Left forelimb (tissue), 1 donor: Measurements from ENCODE around the gene ROR2.

Source experiments
- DNase-seq: peaks from one replicate; pipeline ENCODE4 v3.0.0-alpha.2; 2018; ENCODE audit warnings: low spot score

Gene ROR2

DNA sequence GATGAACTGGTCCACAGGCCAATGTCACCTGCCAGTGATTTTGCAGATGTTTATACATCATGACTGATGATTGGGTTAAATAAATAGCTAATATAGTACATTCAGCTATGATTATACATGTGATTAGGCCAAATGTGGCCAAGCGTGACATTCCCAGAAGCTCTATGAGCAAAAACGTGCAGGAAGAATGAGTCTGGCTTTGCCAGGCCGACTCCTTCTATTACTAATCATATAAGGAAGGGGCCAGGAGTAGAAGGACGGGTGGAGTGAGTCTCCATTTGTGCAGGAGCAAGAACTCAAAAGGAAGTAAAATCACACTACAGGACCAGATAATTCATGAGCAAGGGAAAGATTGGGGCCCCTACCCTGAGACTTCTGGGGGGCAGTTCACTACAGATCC is 178.2 kb downstream of the ROR2 start:
- no peak for DNase-seq

GRCh38 chr9:91771027-91771426 is 179.0 kb downstream of the ROR2 start:
- DNase-seq = no peak

DNA sequence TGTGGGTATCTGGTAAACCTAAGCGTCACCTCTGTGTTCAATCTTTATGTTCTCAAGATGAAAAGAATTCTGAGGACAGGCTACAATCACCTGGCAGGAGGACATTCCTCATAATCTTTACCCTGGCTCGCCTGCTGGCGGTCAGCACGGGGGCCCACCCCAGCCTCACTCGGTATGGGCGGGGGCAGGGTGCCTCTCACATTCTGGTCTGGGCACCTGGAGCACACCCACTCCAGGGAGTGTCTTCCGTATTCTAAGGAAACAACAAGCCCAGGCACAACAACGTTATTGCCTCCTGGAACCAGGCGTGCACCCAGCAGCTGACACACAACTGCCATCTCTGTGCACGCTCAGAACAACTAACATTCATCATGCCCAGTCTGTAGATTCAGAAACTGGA is 179.8 kb downstream of the ROR2 start:
- no peak for DNase-seq

DNA sequence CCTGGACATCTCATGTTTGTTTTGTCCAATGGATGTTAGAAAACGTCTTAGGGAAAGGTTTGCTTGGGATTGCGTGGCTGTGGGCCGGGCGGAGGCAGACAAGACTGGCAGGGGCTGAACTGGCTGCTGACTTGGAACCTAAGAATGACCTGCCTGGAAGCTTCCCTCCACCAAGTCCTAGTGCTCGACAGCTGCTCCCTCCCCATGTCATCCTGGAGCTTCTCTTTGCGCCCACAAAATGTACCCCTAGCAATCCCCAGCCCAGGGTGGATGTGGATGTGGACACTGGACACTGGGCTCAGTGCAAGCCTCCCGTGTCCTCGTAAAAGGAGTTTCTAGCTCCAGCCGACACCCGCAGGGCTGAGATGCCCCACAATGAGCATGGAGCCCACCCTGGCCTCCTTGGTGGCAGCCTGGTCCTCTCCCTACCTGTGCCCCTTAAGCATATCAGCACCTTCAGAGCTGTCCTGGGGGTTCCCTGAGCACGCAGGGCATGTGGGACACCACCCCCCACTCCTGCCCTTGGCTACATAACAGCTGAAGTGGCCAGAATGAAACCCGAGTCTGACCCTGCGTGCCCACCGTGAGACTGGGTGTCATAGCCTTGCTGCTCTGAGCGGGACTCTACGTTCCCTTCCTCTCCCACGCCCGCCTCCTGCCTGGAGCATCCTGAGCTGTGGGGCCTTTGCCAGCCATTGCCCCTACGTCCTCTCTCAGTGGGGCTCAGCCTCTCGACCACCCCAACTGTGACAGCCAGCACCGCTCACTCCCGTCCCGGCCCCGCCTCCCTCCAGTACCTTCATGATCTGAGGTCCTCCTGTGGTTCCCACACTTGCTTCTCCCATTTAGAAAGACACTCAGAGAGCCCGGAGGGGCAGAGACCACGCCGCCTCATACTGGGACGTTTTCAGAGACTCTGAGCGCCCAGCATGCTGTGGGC is 180.8 kb downstream of the ROR2 start:
- no peak for DNase-seq

GRCh38 chr9:91768507-91768906 is 181.5 kb downstream of the ROR2 start:
- no peak for DNase-seq

- peak; percentile 51 for DNase-seq
These were observed 183.5 kb downstream of the ROR2 start for GRCh38 chr9:91766315-91767069.

DNA sequence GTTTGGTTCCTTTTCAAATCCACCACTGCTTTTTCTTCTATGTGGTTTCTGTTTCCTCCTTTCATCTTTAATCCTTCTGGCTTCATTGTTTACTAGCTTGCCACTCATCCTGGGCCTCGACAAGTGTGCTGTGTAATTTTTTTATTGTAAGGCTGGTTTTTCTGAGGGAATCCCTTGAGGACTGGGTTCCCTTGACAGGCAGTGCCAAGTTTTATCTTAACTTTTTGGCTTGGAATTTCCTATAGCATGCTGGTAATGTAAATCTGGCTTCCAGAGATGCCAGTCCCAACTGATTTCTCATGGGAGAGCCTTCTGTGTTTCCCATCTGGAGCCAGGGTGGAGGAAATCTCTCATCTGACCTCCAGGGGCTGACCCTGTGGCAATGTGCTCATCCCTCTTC is 184.7 kb downstream of the ROR2 start:
- DNase-seq = no peak

DNA sequence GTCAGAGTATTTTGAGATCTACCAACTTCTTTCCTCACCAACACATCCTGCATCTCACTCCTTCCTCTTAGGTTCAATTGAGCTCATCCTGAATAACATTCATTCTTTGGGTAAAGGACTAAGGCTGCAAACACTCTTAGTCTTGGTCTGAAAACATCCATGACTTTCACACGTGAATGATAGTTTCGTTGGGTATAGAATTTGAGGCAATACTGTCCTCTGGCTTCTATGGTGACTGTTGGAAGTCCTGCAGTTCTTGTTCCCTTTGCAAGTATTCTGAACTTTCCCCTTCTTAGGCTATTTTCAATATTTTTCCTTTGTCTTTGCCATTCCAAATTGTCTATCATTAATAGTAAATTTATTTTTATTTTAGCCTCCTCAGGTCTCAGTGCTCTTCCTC is 185.4 kb downstream of the ROR2 start:
- DNase-seq = no peak

- no peak for DNase-seq
These were observed 188.7 kb downstream of the ROR2 start for GRCh38 chr9:91761362-91761761.

GRCh38 chr9:91760906-91761305 is 189.1 kb downstream of the ROR2 start:
- DNase-seq = peak; percentile 15

DNA sequence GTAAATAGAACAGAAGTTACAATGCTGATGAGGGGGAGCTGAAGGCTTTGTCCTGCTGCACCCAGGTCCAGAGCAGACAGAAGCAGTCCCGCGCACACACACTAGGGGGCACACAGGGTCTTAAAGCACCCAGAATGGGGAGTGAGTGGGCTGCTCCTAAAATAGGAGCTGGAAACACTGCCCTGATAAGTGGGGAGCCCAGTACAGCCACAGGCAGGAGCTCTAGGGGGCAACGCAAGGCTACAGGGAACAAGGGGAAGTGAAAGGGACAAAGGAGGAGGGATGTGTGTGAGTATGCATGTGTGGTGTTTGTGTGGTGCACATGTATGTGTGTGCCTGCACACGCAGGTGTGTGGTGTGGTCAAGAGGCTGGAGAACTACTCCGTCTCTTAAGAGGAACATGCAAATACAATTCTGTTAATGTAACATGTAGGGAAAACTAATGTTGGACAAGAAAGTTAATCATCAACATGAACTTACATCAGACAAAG is 191.5 kb downstream of the ROR2 start:
- peak; percentile 63 for DNase-seq

GRCh38 chr9:91757782-91758181 is 192.2 kb downstream of the ROR2 start:
- peak; percentile 53 for DNase-seq

- peak; percentile 60 for DNase-seq
These were observed 193.6 kb downstream of the ROR2 start for GRCh38 chr9:91756510-91756780.

- DNase-seq = peak; percentile 62
These were observed 194.1 kb downstream of the ROR2 start for GRCh38 chr9:91755761-91756509.

DNA sequence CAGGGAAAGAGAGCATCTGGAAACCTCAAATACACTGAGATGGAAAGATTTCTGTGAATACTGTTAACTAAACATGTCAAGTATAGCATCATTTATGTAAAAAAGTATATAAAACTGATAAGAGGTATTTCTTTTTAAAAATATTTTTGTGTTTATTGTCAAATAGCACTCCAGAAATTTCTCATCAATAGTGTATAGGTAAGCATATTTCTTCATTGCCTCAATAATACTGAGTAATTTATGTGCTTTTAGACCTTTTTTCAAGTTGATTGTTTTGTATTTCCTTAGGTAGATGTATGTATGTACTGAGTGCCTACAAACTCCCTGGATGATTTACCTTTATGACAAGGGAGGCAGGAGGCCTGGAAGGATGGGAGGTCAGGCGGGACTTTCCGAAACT is 196.3 kb downstream of the ROR2 start:
- DNase-seq = no peak

DNA sequence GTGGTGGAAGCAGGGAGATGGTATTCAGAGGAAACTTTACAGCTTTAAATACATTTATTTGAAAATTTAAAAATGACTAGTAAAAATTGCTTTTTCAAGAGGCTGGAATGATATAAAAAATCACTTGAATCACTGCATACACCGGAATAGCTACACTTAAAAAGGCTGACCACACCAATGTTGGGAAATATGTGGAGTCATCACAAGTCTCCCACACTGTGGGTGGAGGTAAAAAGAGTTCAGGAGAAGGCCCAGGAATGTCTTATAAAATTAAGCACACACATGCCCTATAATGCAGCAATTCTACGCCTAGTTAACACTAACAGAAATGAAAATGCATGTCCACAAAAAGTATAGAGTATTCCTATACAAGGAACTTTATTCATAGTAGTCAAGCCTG is 198.1 kb downstream of the ROR2 start:
- no peak for DNase-seq

GRCh38 chr9:91750343-91750742 is 199.7 kb downstream of the ROR2 start:
- DNase-seq = peak; percentile 17

GRCh38 chr9:91746904-91747303 is 203.1 kb downstream of the ROR2 start:
- DNase-seq = peak; percentile 31

GRCh38 chr9:91746357-91746756 is 203.7 kb downstream of the ROR2 start:
- peak; percentile 61 for DNase-seq

DNA sequence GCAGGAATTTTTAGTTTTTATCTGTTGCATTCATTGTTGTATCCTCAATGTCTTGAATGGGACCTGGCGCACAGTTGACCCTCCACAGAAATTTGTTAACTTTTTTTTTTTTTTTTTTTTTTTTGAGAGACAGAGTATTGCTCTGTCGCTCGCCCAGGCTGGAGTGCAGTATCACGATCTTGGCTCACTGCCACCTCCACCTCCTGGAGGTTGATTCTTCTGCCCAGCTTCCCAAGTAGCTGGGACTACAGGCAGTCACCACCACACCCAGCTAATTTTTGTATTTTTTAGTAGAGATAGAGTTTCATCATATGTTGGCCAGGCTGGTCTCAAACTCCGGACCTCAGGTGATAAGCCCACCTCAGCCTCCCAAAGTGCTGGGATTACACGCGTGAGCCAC is 205.9 kb downstream of the ROR2 start:
- no peak for DNase-seq

DNA sequence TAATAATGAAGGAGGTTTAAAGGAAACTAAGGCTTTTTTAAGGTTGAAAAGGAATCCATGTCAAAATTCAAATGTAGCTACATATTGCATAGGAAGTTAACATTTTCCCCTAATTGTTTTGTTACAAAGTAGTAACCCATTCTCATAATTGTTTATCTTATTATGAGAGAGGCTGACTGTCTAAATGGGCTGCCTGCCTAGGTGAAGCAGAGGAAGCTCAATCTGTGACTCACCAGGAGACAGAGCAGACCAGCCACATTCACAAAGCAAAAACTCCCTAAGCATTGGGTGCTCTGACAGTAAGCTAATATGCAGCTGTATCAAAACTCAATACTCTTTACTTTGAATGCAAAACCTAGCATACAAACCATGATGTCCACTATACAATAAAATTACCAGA is 208.5 kb downstream of the ROR2 start:
- no peak for DNase-seq

GRCh38 chr9:91740701-91741100 is 209.3 kb downstream of the ROR2 start:
- no peak for DNase-seq
